HEK293T (cell line): ENCODE measurements around the gene RHBG.

Source experiments
- CTCF ChIA-PET: fragments of 350-600 bp; formaldehyde crosslinking; extraction: SDS; loops from one replicate; lab custom pipeline; 2021; ENCODE audit warnings: antibody characterized with exemption, inconsistent platforms; lab: Yijun Ruan, JAX
- POLR2A ChIA-PET: fragments of 350-600 bp; formaldehyde crosslinking; extraction: SDS; loops from one replicate; lab custom pipeline; 2020; ENCODE audit warnings: antibody characterized with exemption, inconsistent platforms; lab: Yijun Ruan, JAX
- DNase-seq: peaks from one replicate; pipeline ENCODE4 v3.0.0; 2012; ENCODE audit warnings: mixed read lengths; ENCODE audit errors: extremely low spot score
- ARNT ChIP-seq: fragments of 450-650 bp; IDR thresholded peaks from 2 replicates; pipeline ENCODE4 v1.6.1; 2017; ENCODE audit warnings: mild to moderate bottlenecking
- BHLHE40 ChIP-seq: fragments of 450-650 bp; IDR thresholded peaks from 2 replicates; pipeline ENCODE4 v1.6.1; 2016; ENCODE audit warnings: mild to moderate bottlenecking, moderate library complexity, borderline replicate concordance
- CTBP1 ChIP-seq: fragments of 450-650 bp; IDR thresholded peaks from 2 replicates; pipeline ENCODE4 v1.6.1; 2016; ENCODE audit warnings: borderline replicate concordance
- ELF4 ChIP-seq: fragments of 450-650 bp; IDR thresholded peaks from 2 replicates; pipeline ENCODE4 v1.6.1; 2017; ENCODE audit warnings: antibody characterized with exemption
- FOXA1 ChIP-seq: fragments of 450-650 bp; IDR thresholded peaks from 2 replicates; pipeline ENCODE4 v1.6.1; 2016; ENCODE audit warnings: mild to moderate bottlenecking
- FOXK2 ChIP-seq: fragments of 450-650 bp; IDR thresholded peaks from 2 replicates; pipeline ENCODE4 v1.6.1; 2016; ENCODE audit warnings: mild to moderate bottlenecking
- FOXM1 ChIP-seq: fragments of 450-650 bp; IDR thresholded peaks from 2 replicates; pipeline ENCODE4 v1.6.1; 2017; ENCODE audit warnings: mild to moderate bottlenecking, borderline replicate concordance
- HDGF ChIP-seq: fragments of 450-650 bp; IDR thresholded peaks from 2 replicates; pipeline ENCODE4 v1.6.1; 2017; ENCODE audit warnings: antibody characterized with exemption, borderline replicate concordance
- L3MBTL2 ChIP-seq: fragments of 450-650 bp; conservative IDR thresholded peaks from 2 replicates; pipeline ENCODE4 v1.6.1; 2016; ENCODE audit warnings: mild to moderate bottlenecking
- LEF1 ChIP-seq: fragments of 450-650 bp; IDR thresholded peaks from 2 replicates; pipeline ENCODE4 v1.6.1; 2017; ENCODE audit warnings: mild to moderate bottlenecking, borderline replicate concordance
- NFRKB ChIP-seq: fragments of 450-650 bp; IDR thresholded peaks from 2 replicates; pipeline ENCODE4 v1.6.1; 2016; ENCODE audit warnings: mild to moderate bottlenecking, moderate library complexity
- SP1 ChIP-seq: fragments of 450-650 bp; IDR thresholded peaks from 2 replicates; pipeline ENCODE4 v1.6.1; 2017
- SUZ12 ChIP-seq: fragments of 450-650 bp; IDR thresholded peaks from 2 replicates; pipeline ENCODE4 v1.6.1; 2016; ENCODE audit warnings: mild to moderate bottlenecking
- TARDBP ChIP-seq: fragments of 450-650 bp; IDR thresholded peaks from 2 replicates; pipeline ENCODE4 v1.6.1; 2016
- ZNF384 ChIP-seq: fragments of 450-650 bp; IDR thresholded peaks from 2 replicates; pipeline ENCODE4 v1.6.1; 2016
- TF ChIP-seq, protein P1 (sequence below): fragments of 450-650 bp; IDR thresholded peaks from 2 replicates; pipeline ENCODE4 v1.6.1; 2016

RHBG gene

DNA sequence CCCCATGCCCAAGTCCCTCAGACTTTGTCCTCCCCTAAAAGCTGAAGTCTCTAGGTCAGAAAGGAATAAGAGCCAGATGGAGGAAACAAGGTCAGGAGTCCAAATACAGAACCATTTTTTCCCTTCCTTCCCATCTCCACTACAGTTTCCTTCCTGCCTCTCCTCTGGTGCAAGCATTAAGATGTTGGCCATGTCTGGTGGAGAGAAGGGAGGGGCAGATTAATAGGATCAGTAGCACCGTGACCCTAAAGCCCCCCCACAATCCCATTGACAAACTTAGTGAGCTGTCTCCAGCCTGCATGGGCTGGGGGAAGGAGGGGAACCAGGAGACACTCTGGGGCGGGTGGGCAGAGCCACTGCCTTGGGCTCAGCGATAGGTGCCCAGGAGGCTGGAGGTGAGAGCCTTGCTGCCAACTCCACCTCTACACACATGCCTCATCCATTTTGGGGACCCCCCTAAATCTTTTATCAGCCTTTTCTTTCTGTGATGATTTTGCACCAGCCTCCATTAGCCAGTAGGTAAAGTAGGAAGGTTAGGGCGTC is 59.8 kb downstream of the RHBG start:
- TF ChIP-seq BHLHE40: no peak
- no peak for TF ChIP-seq L3MBTL2
- no peak for TF ChIP-seq ZNF384
- TF ChIP-seq FOXA1: no peak
- TF ChIP-seq HDGF: no peak
- no peak for TF ChIP-seq FOXK2
- TF ChIP-seq ARNT: no peak
- no peak for TF ChIP-seq FOXM1
- no peak for TF ChIP-seq SP1
- TF ChIP-seq TARDBP: no peak
- TF ChIP-seq CTBP1: no peak
- TF ChIP-seq NFRKB: no peak
- TF ChIP-seq, protein P1, sequence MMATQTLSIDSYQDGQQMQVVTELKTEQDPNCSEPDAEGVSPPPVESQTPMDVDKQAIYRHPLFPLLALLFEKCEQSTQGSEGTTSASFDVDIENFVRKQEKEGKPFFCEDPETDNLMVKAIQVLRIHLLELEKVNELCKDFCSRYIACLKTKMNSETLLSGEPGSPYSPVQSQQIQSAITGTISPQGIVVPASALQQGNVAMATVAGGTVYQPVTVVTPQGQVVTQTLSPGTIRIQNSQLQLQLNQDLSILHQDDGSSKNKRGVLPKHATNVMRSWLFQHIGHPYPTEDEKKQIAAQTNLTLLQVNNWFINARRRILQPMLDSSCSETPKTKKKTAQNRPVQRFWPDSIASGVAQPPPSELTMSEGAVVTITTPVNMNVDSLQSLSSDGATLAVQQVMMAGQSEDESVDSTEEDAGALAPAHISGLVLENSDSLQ: no peak
- TF ChIP-seq ELF4: no peak
- no peak for TF ChIP-seq LEF1
- no peak for TF ChIP-seq SUZ12
- ChIA-PET CTCF (interaction anchor here (1.4 kb wide), 1 partner anchor 43 kb away, joined by 3 read pairs; no protein-coding TSS in a partner anchor), POLR2A (no interaction called here)
- no peak for DNase-seq

DNA sequence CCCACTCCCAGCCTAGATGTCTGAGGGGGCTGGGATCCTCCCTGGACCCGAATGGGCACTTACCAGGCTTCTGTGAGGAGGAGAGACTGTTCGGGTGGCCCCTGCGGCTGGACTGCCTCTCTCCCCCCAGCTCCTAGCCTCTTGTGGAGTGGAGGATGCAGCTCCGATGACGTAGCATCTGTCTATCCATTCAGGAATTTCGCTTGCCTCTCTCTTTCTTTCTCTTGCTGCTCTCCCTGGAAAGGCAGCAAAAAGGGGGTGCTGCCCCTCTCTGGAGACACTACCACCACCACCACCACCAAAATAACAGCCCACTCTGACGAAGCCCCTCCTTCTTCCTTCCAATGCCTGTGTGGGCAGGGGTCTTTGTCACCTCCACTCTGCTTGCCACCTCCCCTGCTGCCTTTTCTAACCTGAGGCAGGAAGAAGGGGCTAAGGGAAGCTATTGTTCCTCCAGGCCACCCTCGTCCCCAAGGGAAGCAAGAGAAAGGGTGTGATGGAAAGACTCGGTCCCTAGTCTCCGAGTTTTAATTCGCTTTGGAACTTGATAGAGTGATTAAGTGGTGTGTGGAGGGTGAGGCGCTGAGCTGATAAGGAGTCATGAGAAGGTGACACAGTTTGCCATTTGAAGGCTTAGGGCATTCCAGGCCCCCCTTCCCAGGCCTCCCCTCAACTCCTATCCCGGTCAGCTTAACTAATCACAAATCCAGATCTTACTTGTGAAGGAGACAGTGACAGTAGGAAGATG is 60.5 kb downstream of the RHBG start:
- no peak for DNase-seq
- ChIA-PET POLR2A (no interaction called here), CTCF (interaction anchor here (1.4 kb wide), 2 partner anchors 44 kb away, joined by 3 to 11 read pairs; no protein-coding TSS in a partner anchor)
- no peak for TF ChIP-seq FOXA1
- no peak for TF ChIP-seq NFRKB
- TF ChIP-seq CTBP1: no peak
- no peak for TF ChIP-seq L3MBTL2
- TF ChIP-seq ZNF384: no peak
- TF ChIP-seq SUZ12: no peak
- TF ChIP-seq TARDBP: no peak
- TF ChIP-seq BHLHE40: no peak
- no peak for TF ChIP-seq FOXK2
- TF ChIP-seq FOXM1: no peak

DNA sequence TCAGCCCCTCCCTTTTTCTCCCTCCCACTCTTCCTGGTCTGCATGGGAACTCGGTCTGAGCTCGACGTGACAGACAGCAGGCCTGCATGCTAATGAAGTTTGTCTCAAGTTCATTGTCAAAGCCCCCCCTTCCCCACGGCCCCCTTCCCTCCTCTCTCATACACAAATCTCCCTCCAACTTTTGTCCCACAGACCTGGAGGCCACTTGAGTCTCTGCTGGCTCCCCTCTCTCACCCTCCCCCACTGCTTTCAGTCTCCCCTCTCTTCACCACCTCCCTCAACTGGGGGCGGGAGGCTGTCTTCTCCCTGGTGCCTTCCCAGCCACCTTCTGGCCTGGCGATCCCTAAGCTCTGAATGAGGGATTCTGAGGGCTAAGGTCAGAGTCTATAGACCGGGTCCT is 61.3 kb downstream of the RHBG start:
- ChIA-PET POLR2A (interaction anchor here (1.9 kb wide), 1 partner anchor 8 kb away, joined by 6 read pairs; no protein-coding TSS in a partner anchor), CTCF (interaction anchor here (1.2 to 1.4 kb wide), 2 partner anchors 15 to 45 kb away, joined by 3 to 11 read pairs; no protein-coding TSS in a partner anchor)
- no peak for TF ChIP-seq BHLHE40
- TF ChIP-seq, protein P1: no peak
- no peak for TF ChIP-seq CTBP1
- no peak for TF ChIP-seq SUZ12
- no peak for TF ChIP-seq FOXK2
- no peak for TF ChIP-seq FOXM1
- DNase-seq: no peak

DNA sequence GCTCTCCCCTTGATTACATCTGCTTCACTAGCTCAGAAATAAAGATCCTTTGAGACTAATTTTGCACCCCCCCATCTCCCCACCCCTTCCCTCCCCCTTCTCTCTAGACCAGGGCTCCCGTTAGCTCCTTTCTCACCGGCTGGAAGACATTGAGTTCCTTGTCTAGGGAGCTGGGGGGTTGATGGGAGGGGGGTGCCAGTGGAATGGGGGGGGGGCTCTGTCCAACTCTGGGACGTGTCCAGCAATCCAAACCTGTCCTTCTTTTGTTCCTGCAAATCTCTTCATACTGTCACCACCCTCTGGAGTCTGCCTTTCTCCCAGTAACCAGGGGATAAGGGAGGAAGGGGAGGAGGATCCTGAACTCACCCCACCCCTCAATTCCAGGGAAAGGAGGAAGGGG is 61.9 kb downstream of the RHBG start:
- no peak for TF ChIP-seq FOXK2
- TF ChIP-seq SP1: no peak
- TF ChIP-seq ZNF384: no peak
- no peak for TF ChIP-seq HDGF
- TF ChIP-seq ELF4: no peak
- no peak for TF ChIP-seq CTBP1
- TF ChIP-seq LEF1: no peak
- TF ChIP-seq, protein P1: no peak
- no peak for TF ChIP-seq BHLHE40
- TF ChIP-seq ARNT: no peak
- no peak for TF ChIP-seq FOXM1
- no peak for TF ChIP-seq NFRKB
- no peak for TF ChIP-seq SUZ12
- TF ChIP-seq TARDBP: no peak
- TF ChIP-seq FOXA1: no peak
- no peak for TF ChIP-seq L3MBTL2
- no peak for DNase-seq
- ChIA-PET CTCF (interaction anchor here (1.2 to 1.4 kb wide), 2 partner anchors 16 to 45 kb away, joined by 3 to 11 read pairs; no protein-coding TSS in a partner anchor), POLR2A (interaction anchor here (1.9 kb wide), 1 partner anchor 9 kb away, joined by 6 read pairs; no protein-coding TSS in a partner anchor)

GRCh38 chr1:156431366-156431765 is 62.4 kb downstream of the RHBG start:
- TF ChIP-seq ELF4: no peak
- TF ChIP-seq SP1: no peak
- no peak for TF ChIP-seq ARNT
- no peak for TF ChIP-seq L3MBTL2
- no peak for TF ChIP-seq FOXM1
- TF ChIP-seq, protein P1: no peak
- TF ChIP-seq HDGF: no peak
- TF ChIP-seq FOXA1: no peak
- ChIA-PET CTCF (interaction anchor here (1.2 kb wide), 2 partner anchors 16 to 46 kb away, joined by 3 to 6 read pairs; no protein-coding TSS in a partner anchor), POLR2A (interaction anchor here (1.9 kb wide), 1 partner anchor 9 kb away, joined by 6 read pairs; no protein-coding TSS in a partner anchor)
- no peak for DNase-seq
